Skeletal muscle satellite cell (primary cell): Measurements from ENCODE around the gene SHOC2. TPM values are rescaled to one million over a fixed set of nuclear protein-coding genes. Genes with fewer than 3 reads are reported as not detected.

Experiments used
- H3K27me3 ChIP-seq: 2 replicates; pipeline ENCODE4 v1.7.0; 2013; ENCODE audit warnings: low read length; ENCODE audit not compliant: control insufficient read depth, insufficient read depth
- H3K36me3 ChIP-seq: 2 replicates; pipeline ENCODE4 v1.7.0; 2013; ENCODE audit warnings: mild to moderate bottlenecking, control low read depth, low read length; ENCODE audit not compliant: insufficient read depth
- H3K4me1 ChIP-seq: 2 replicates; pipeline ENCODE4 v1.7.0; 2013; ENCODE audit warnings: low read length; ENCODE audit not compliant: control insufficient read depth, insufficient read depth
- H3K4me2 ChIP-seq: 2 replicates; pipeline ENCODE4 v1.7.0; 2013; ENCODE audit warnings: mild to moderate bottlenecking, low read length
- H3K4me3 ChIP-seq: 2 replicates; pipeline ENCODE4 v1.7.0; 2013; ENCODE audit warnings: low read length
- H3K9ac ChIP-seq: 2 replicates; pipeline ENCODE4 v1.7.0; 2013; ENCODE audit warnings: mild to moderate bottlenecking, low read depth, low read length, moderate library complexity
- H3K9me3 ChIP-seq: replicated peaks from 2 replicates; pipeline ENCODE4 v1.7.0; 2013; ENCODE audit warnings: mild to moderate bottlenecking, control low read depth, low read length
- total RNA-seq: library from RNA; depleted of rRNA; stranded (reverse); fragments of >200 nt; gene quantifications from 2 replicates; pipeline ENCODE4 v1.2.3, GENCODE V29; 2012; rRNA removed

SHOC2 gene
- total RNA-seq = 32.4 and 33.9 TPM in 2 replicates

DNA sequence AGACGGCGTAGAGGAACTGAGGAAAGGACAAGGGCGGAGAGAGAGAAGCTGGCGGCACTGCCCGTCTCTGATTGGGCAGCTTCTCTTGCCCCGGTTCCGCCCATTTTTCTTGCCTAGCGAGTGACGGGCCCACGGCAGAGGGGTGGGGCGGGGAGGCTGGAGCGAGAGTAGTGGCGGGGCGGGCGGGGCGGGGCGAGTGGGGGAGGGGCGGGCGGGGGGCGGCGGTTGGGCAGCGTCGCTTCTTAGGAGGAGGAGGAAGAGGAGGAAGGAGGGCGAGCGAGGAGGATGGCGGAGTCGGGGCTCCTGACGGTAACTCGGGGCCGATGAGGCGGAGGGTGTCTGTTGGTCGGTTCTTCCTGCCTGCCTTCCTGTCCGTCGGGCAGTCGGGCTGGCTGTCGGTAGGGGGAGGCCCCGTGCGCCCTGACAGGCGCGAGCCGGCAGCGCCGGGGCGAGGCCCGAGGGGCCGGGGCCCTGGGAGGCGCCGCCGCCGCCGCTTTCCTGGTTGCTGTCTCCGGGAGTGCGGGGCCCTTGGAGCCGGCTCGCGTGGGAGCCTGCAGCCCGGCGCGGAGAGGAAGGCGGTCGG lies at the start of gene SHOC2:
SHOC2 (plus strand) TSS at position 256 of the 583 bp plus-strand sequence. CDS start 44,755 bp downstream, outside the sequence.
- H3K9me3 ChIP-seq = no peaks in the 10 kb centered on the region
- H3K4me1 ChIP-seq = peaks cover 36% of the 10 kb centered on the region
- peak within 1 kb of the TSS; percentile 97 for H3K9ac ChIP-seq
- H3K4me3 ChIP-seq = peak within 1 kb of the TSS; percentile 84
- no peaks in the 10 kb centered on the region for H3K36me3 ChIP-seq
- peak within 1 kb of the TSS; percentile 82 for H3K4me2 ChIP-seq
- no peaks in the 10 kb centered on the region for H3K27me3 ChIP-seq

DNA sequence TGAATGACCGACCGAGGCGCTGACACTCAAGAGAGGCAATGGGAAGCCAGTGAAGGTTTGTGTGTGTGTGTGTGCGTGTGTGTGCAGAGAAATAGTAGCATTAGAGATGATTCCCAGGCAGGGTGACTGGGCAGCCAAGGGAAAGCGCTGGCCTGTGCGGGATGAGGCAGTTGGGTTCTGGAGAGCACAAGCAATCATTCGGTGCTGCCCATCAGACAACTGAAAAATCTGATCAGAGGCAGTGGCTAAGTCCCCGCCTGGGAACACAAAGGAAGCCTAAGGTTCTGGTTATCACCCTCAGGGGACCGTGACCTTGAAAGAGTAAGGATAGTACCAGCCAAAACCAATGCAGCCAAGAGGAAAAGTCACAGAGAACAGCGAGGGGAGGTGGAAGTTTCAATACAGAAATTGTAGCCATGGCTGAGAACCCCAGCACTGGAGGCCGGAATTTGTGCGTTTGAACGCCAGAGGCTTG lies 48.5 kb upstream of the SHOC2 start:
- H3K4me3 ChIP-seq = peak overlapping the region; percentile 88
- peaks cover 33% of the 10 kb centered on the region for H3K4me1 ChIP-seq
- H3K27me3 ChIP-seq = no peaks in the 10 kb centered on the region
- H3K36me3 ChIP-seq = peaks cover under 1% of the 10 kb centered on the region
- no peaks in the 10 kb centered on the region for H3K9me3 ChIP-seq
- H3K4me2 ChIP-seq = peak overlapping the region; percentile 94
- H3K9ac ChIP-seq = peak overlapping the region; percentile 93

DNA sequence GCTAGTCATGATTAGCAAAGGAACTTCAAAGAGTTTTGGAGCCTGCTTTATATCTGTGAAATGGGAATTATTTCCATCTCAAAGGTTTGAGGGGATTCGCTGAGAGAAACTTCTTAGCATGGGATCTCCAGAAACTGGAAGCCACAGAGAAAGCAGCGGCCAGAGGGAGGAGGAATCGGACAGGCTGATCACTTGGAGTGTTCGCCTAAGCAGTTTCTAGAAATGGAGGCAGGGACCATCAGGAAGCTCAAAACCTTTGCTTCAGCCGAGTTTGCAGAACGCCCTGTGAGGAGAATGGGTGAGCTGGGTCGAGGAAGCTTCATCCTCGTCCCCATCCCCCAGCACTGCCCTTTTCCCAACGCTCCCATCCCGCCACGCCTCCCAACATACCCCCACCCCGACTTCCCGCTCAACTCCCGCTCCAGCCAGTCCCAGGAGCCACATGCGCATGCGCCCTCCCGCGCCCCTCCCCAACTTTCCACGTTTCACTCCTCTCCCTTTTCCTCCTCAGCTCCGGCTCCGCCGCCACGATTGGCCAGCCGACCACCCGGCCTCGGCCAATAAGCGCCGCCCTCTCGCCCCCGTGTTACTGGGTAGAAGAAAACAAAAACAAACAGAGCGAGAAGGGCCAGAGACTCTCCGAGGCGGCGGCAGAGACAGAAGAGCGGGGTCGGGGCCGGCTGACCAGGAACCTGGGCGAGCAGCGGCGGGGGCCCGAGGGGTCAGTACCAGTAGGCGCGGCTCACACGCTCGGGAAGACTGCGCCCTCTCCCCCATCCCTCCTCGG lies 47.9 kb upstream of the SHOC2 start, which contains the start of gene PDCD4:
PDCD4 (plus strand) TSS at position 631 of the 787 bp plus-strand sequence. CDS start 4,100 bp downstream, outside the sequence.
- Histone ChIP-seq H3K4me1 (peaks cover 26% of the 10 kb centered on the region), H3K9me3 (no peaks in the 10 kb centered on the region), H3K9ac (peak within 1 kb of the TSS; percentile 93), H3K36me3 (peaks cover 6% of the 10 kb centered on the region), H3K4me3 (peak within 1 kb of the TSS; percentile 88), H3K4me2 (peak within 1 kb of the TSS; percentile 94), H3K27me3 (no peaks in the 10 kb centered on the region)

DNA sequence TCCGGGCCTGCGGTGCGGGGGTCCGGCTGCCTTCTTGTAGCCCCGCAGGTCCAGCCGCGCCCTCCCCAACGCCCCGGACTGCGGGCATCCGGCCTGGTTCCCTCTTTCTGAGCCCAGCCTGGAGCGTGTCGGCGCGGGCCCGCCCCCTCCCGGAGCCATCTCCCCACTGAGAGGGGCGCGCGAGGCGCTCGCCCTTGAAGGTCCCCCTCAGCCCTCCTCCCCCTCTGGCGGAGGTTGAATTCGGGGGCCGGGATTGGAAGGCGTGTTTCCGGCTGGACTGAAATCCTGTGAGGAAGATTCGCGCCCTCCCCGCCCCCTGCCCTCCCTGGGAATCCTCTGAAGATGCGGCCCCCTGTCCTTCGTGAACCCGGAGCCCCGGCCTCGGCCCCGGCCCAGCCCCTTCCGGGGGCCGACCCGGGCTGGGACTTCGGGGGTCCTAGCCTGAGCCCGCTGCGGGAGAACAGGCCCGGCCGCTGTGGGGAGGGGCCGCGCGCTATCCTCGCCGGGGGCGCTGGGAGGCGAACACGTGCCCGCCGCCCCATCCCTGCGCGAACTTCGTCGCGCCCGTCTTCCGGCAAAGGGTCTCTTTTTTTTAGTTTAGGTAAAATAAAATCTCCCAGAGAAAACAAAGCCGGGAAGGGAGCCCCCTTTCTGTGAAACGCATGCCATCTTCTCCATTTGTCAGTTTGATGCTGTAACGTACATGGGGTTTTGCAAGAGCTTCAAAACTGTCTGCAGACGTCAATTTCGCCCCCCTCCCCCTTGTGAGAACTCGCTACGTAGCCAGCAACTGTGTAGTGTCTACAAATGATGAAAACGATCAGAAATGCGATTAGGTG lies 47.0 kb upstream of the SHOC2 start:
- Histone ChIP-seq H3K4me2 (peak overlapping the region; percentile 94), H3K9me3 (no peaks in the 10 kb centered on the region), H3K36me3 (peaks cover 6% of the 10 kb centered on the region), H3K27me3 (no peaks in the 10 kb centered on the region), H3K4me3 (peak overlapping the region; percentile 88), H3K4me1 (peaks cover 24% of the 10 kb centered on the region), H3K9ac (peak overlapping the region; percentile 93)

DNA sequence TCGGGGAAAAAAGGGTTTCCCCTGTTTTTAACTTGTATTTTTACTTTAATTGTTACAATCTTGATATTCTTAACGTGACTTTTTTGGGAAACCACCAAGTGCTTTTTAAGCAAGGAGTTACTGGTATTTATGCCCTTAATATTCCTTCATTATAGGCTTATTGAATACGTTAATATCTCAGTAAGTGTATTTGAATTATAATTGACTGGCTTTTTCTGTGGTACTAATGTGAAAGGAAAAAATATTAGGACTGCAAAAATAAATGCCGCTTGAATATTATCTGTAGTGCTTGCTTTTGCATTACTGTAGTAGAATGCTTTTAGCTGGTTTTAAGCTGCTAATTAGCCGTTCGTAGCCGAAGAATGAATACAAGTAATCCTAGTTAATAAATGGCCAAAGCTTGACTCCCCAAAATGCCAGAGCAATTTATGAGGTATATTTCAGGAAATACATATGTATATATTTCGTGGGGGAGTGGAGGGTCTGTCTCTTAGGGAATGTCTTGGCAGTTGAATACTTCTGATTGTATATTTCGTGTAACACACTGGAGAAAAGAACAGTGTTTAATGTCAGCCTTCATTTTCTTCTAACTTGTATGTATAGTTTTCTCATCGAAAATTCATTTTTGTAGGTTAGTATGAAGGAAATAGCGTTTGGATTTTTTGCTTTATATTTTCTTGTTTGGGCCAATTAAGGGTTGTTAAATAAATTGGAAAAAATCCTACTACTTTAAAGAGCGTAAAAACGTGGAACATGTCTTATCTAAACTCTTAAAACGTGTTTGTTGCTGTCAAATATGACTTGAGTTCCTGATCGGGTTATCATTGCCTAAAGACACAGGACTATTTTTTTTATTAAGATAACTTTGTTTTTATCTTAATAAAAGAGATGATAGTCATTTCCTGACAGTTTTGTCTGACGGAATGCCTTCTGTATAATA lies 46.1 kb upstream of the SHOC2 start:
- no peaks in the 10 kb centered on the region for H3K27me3 ChIP-seq
- peak overlapping the region; percentile 93 for H3K9ac ChIP-seq
- peaks cover 15% of the 10 kb centered on the region for H3K4me1 ChIP-seq

DNA sequence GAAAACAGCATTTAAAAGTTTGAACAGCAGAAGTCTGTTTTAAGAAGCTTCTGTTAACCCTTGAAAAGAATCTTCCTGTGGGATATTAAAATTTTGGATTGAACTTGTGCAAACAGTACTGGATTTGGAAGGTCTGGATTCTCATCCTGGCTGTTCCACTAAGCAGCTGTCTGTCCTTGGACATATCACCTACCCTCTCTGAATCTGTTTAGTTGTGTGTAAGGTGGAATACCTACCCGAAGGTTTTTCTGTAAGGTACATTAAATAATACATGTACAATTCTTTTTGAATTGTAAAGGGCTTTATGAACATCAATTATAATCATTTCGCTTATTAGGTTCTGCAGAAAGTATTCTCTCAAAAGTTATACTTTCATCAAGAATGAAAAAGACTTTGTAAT lies 45.5 kb upstream of the SHOC2 start:
- H3K36me3 ChIP-seq = peaks cover 13% of the 10 kb centered on the region
- H3K9ac ChIP-seq = peak overlapping the region; percentile 93
- no peaks in the 10 kb centered on the region for H3K27me3 ChIP-seq
- peak overlapping the region; percentile 88 for H3K4me3 ChIP-seq
- H3K4me1 ChIP-seq = peaks cover 14% of the 10 kb centered on the region
- peak overlapping the region; percentile 94 for H3K4me2 ChIP-seq
- H3K9me3 ChIP-seq = no peaks in the 10 kb centered on the region

More for the DNA sequence above, 46.1 kb upstream of the SHOC2 start:
- no peaks in the 10 kb centered on the region for H3K9me3 ChIP-seq
- H3K36me3 ChIP-seq = peaks cover 7% of the 10 kb centered on the region
- H3K4me2 ChIP-seq = peak overlapping the region; percentile 94
- peak overlapping the region; percentile 88 for H3K4me3 ChIP-seq

DNA sequence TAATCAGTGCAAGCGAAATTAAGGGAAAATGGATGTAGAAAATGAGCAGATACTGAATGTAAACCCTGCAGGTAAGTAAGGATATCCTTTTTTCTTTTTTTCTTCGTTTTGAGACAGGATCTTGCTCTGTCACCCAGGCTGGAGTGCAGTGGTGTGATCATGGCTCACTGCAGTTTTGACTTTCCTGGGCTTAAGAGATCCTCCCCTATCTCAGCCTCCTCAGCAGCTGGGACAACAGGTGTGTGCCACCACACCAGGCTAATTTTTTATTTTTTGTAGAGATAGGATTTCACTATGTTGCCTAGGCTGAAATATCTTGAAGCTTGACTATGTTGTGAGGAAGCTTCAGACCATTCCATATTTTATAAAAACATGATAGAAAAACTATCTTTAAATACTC lies 43.4 kb upstream of the SHOC2 start:
- Histone ChIP-seq H3K9ac (no peak overlapping the region), H3K36me3 (peaks cover 15% of the 10 kb centered on the region), H3K9me3 (no peaks in the 10 kb centered on the region), H3K27me3 (no peaks in the 10 kb centered on the region), H3K4me1 (peaks cover 10% of the 10 kb centered on the region), H3K4me2 (no peak overlapping the region), H3K4me3 (no peak overlapping the region)

DNA sequence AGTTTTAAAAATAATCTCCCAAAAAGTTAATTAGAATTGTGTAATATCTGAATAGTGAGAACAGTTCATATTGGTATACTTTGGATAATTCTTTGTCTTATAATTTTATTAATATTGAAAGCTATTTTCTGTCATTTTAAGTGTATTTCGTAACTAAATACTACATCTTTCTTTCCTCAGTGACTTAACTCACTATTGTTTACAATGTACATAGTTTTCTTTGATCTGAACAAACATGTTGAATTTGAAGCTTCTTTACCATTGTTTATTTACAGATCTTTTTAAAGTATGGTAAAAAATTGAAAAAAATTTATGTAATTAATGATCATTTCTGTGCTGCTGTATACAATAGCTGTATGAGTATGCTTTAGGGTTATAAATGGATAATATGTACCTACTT lies 42.6 kb upstream of the SHOC2 start:
- Histone ChIP-seq H3K4me1 (peaks cover 5% of the 10 kb centered on the region), H3K9me3 (no peaks in the 10 kb centered on the region), H3K36me3 (peaks cover 20% of the 10 kb centered on the region), H3K4me3 (no peak overlapping the region), H3K4me2 (no peak overlapping the region), H3K9ac (no peak overlapping the region), H3K27me3 (no peaks in the 10 kb centered on the region)

DNA sequence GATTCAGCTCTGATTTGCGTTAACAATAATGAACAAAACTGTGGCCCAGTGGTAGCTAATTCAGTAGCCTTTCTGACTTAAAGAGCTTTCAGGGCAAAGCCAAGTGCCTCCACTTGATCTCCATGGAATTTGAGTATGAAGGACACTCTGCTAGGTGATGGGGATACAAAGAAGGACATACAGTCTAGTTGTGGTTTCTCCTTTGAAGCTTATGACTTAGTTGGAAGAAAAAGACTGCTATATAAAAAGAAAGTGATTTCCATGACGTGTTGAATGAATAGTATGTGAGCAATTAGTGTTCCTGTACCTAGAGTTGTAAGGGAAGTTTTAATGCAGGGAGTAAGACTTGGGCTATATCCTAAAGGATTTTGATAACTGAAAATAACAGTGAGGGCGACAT lies 39.4 kb upstream of the SHOC2 start:
- no peak overlapping the region for H3K4me2 ChIP-seq
- H3K27me3 ChIP-seq = no peaks in the 10 kb centered on the region
- H3K9ac ChIP-seq = no peak overlapping the region
- H3K4me1 ChIP-seq = no peaks in the 10 kb centered on the region
- peaks cover 36% of the 10 kb centered on the region for H3K36me3 ChIP-seq
- no peak overlapping the region for H3K4me3 ChIP-seq
- H3K9me3 ChIP-seq = no peaks in the 10 kb centered on the region

DNA sequence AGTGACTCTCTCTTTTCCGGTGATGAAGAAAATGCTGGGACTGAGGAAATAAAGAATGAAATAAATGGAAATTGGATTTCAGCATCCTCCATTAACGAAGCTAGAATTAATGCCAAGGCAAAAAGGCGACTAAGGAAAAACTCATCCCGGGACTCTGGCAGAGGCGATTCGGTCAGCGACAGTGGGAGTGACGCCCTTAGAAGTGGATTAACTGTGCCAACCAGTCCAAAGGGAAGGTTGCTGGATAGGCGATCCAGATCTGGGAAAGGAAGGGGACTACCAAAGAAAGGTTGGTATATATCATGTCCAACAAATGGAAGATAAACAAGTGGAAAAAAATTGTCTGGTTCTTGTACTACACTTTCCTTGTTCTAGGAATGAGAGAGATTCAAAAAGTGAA lies 38.2 kb upstream of the SHOC2 start:
- H3K4me3 ChIP-seq = no peak overlapping the region
- H3K36me3 ChIP-seq = peaks cover 34% of the 10 kb centered on the region
- H3K4me1 ChIP-seq = no peaks in the 10 kb centered on the region
- no peaks in the 10 kb centered on the region for H3K27me3 ChIP-seq
- H3K4me2 ChIP-seq = no peak overlapping the region
- H3K9ac ChIP-seq = no peak overlapping the region
- H3K9me3 ChIP-seq = no peaks in the 10 kb centered on the region
